ENCODE data around the gene OGFR. TPM values are rescaled to one million over a fixed set of nuclear protein-coding genes. Genes with fewer than 3 reads are reported as not detected.

The OGFR gene
- total RNA-seq, 1 donor from 2014 or later = 96.5 TPM

DNA sequence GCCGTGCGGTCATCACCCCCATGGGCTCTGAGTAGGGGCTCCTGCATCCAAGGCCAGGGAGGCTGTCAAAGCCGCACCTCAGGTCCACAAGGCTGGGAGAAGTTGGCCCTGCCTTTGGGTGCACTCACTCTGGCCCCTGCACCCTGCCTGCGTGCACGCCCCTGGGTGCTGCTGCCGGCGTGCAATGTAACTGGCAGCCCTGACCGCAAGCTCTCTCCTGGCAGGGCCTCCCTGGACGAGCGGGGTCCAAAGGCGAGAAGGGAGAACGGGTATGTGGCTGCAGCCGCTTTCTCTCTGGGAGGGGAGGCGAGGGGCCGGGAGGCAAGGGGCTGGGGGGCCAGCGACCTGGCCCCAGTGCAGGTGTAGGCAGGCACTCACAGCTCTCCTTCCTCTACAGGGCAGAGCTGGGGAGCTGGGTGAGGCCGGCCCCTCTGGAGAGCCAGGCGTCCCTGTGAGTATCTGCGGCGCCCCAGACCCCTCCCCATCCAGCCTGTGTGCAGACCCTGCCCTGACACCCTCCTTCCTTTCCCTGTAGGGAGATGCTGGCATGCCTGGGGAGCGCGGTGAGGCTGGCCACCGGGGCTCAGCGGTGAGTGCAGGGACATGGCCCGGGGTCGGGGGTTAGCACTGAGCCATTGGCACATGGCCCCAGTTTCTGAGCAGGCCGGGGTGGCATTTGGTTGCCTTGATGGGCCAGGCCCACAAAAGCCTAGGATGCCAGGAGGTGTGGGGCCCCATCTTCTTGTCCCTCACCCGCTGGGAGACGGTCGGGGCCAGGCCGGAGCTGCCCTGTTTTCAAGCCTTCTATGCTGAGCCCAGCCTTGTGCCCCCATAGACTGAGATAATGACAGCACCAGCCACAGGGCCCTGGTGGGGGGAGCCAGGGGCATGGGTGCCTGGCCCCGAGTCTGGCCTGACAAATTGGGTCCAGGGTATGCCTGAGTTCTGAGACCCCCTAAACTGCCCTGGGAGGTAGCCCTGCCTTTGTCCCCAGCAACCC, 24.9 kb downstream of the OGFR start:
- FAIRE-seq (no peak), DNase-seq (ENCODE audit: low read depth) (no peak)
- no peaks in the 10 kb centered on the region for H3K27me3 ChIP-seq (ENCODE audit: insufficient read depth, low read length)
- no peak overlapping the region for H2AFZ ChIP-seq (ENCODE audit: low read depth, low read length)
- Mint-ChIP-seq H3K36me3 (ENCODE audit: low read depth, unreplicated experiment) (peaks cover 2% of the 10 kb centered on the region), H3K4me1 (ENCODE audit: low read depth, unreplicated experiment) (peaks cover 3% of the 10 kb centered on the region), H3K27ac (ENCODE audit: unreplicated experiment) (no peak overlapping the region), H3K9me3 (ENCODE audit: unreplicated experiment) (no peaks in the 10 kb centered on the region), H3K27me3 (ENCODE audit: low read depth, unreplicated experiment) (no peaks in the 10 kb centered on the region), H3K4me3 (ENCODE audit: unreplicated experiment) (no peak overlapping the region)
- H3K79me2 ChIP-seq (ENCODE audit: insufficient read depth, low read length) = no peaks in the 10 kb centered on the region
- H3K4me3 ChIP-seq (ENCODE audit: insufficient read depth, low read depth, low read length) = no peak overlapping the region
- H3K36me3 ChIP-seq (ENCODE audit: insufficient read depth, low read length) = no peaks in the 10 kb centered on the region
- no peak overlapping the region for H3K9ac ChIP-seq (ENCODE audit: low read length)
- no peaks in the 10 kb centered on the region for H3K9me3 ChIP-seq (ENCODE audit: insufficient read depth, low read depth, low read length)
- no peak overlapping the region for H3K27ac ChIP-seq (ENCODE audit: low read depth, low read length)
- H3K4me2 ChIP-seq (ENCODE audit: low read length) = no peak overlapping the region
- TF ChIP-seq EZH2 (IDR thresholded peaks at IDR 0.05; ENCODE audit: insufficient read depth, low read length) = no peak
- TF ChIP-seq, protein P1, sequence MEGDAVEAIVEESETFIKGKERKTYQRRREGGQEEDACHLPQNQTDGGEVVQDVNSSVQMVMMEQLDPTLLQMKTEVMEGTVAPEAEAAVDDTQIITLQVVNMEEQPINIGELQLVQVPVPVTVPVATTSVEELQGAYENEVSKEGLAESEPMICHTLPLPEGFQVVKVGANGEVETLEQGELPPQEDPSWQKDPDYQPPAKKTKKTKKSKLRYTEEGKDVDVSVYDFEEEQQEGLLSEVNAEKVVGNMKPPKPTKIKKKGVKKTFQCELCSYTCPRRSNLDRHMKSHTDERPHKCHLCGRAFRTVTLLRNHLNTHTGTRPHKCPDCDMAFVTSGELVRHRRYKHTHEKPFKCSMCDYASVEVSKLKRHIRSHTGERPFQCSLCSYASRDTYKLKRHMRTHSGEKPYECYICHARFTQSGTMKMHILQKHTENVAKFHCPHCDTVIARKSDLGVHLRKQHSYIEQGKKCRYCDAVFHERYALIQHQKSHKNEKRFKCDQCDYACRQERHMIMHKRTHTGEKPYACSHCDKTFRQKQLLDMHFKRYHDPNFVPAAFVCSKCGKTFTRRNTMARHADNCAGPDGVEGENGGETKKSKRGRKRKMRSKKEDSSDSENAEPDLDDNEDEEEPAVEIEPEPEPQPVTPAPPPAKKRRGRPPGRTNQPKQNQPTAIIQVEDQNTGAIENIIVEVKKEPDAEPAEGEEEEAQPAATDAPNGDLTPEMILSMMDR (IDR thresholded peaks at IDR 0.05; ENCODE audit: insufficient read depth, low read depth, low read length) = no peak
- H3K4me1 ChIP-seq (ENCODE audit: insufficient read depth, low read length) = peaks cover 2% of the 10 kb centered on the region
- no peaks in the 10 kb centered on the region for H4K20me1 ChIP-seq (ENCODE audit: insufficient read depth, low read length)

DNA sequence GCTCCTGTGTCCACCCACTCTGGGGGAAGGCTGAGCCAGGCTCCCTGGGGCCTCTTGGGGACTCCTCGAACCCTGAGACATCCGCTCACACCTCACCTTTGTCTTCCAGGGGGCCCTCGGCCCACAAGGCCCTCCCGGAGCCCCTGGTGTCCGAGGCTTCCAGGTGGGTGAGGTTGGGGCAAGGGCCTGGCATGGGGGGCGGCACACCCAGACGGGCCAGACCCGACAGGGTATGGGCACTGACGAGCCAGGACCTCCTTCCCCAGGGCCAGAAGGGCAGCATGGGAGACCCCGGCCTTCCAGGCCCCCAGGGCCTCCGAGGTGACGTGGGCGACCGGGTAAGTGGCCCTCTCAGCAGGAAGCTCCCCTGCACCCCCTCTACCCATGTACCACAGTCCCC, 25.6 kb downstream of the OGFR start:
- DNase-seq (ENCODE audit: low read depth) (no peak), FAIRE-seq (no peak)
- Histone ChIP-seq H3K36me3 (ENCODE audit: insufficient read depth, low read length) (no peaks in the 10 kb centered on the region), H4K20me1 (ENCODE audit: insufficient read depth, low read length) (no peaks in the 10 kb centered on the region), H3K4me2 (ENCODE audit: low read length) (no peak overlapping the region), H3K4me3 (ENCODE audit: insufficient read depth, low read depth, low read length) (no peak overlapping the region), H3K9ac (ENCODE audit: low read length) (no peak overlapping the region), H2AFZ (ENCODE audit: low read depth, low read length) (no peak overlapping the region), H3K27ac (ENCODE audit: low read depth, low read length) (no peak overlapping the region), H3K79me2 (ENCODE audit: insufficient read depth, low read length) (no peaks in the 10 kb centered on the region), H3K9me3 (ENCODE audit: insufficient read depth, low read depth, low read length) (no peaks in the 10 kb centered on the region), H3K27me3 (ENCODE audit: insufficient read depth, low read length) (no peaks in the 10 kb centered on the region), H3K4me1 (ENCODE audit: insufficient read depth, low read length) (no peaks in the 10 kb centered on the region)
- H3K27ac Mint-ChIP-seq (ENCODE audit: unreplicated experiment) = no peak overlapping the region
- no peaks in the 10 kb centered on the region for H3K9me3 Mint-ChIP-seq (ENCODE audit: unreplicated experiment)
- peaks cover 2% of the 10 kb centered on the region for H3K36me3 Mint-ChIP-seq (ENCODE audit: low read depth, unreplicated experiment)
- peaks cover 3% of the 10 kb centered on the region for H3K4me1 Mint-ChIP-seq (ENCODE audit: low read depth, unreplicated experiment)
- TF ChIP-seq EZH2 (IDR thresholded peaks at IDR 0.05; ENCODE audit: insufficient read depth, low read length) = no peak
- TF ChIP-seq, protein P1 (IDR thresholded peaks at IDR 0.05; ENCODE audit: insufficient read depth, low read depth, low read length) = no peak
- H3K27me3 Mint-ChIP-seq (ENCODE audit: low read depth, unreplicated experiment) = no peaks in the 10 kb centered on the region
- no peak overlapping the region for H3K4me3 Mint-ChIP-seq (ENCODE audit: unreplicated experiment)

DNA sequence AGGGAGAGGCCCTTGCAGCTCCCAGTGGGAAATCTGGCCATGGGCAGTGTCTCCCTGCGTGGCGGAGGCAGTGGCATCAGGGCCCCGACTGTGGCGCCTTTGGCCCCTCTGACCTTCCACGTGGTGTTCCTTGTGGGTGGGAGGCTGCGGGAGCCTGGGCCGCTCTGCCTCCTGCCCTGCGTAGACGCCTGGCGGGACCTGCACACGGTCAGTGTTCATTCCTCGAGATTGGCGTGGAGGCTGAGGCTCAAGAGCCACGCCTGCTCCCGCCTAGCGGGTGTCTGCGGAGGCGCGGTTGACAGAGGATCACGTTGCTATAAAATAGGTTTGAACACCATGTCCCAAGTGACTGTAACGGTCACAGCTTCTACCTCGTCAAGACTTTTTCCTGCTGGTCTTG, 26.2 kb downstream of the OGFR start:
- no peaks in the 10 kb centered on the region for H3K9me3 Mint-ChIP-seq (ENCODE audit: unreplicated experiment)
- H4K20me1 ChIP-seq (ENCODE audit: insufficient read depth, low read length) = no peaks in the 10 kb centered on the region
- no peaks in the 10 kb centered on the region for H3K9me3 ChIP-seq (ENCODE audit: insufficient read depth, low read depth, low read length)
- FAIRE-seq (no peak), DNase-seq (ENCODE audit: low read depth) (no peak)
- H3K36me3 Mint-ChIP-seq (ENCODE audit: low read depth, unreplicated experiment) = peaks cover 4% of the 10 kb centered on the region
- no peak overlapping the region for H2AFZ ChIP-seq (ENCODE audit: low read depth, low read length)
- no peak overlapping the region for H3K4me3 ChIP-seq (ENCODE audit: insufficient read depth, low read depth, low read length)
- peaks cover 3% of the 10 kb centered on the region for H3K4me1 Mint-ChIP-seq (ENCODE audit: low read depth, unreplicated experiment)
- H3K27me3 ChIP-seq (ENCODE audit: insufficient read depth, low read length) = no peaks in the 10 kb centered on the region
- H3K27ac ChIP-seq (ENCODE audit: low read depth, low read length) = no peak overlapping the region
- H3K79me2 ChIP-seq (ENCODE audit: insufficient read depth, low read length) = no peaks in the 10 kb centered on the region
- H3K27me3 Mint-ChIP-seq (ENCODE audit: low read depth, unreplicated experiment) = no peaks in the 10 kb centered on the region
- H3K27ac Mint-ChIP-seq (ENCODE audit: unreplicated experiment) = no peak overlapping the region
- no peak overlapping the region for H3K4me2 ChIP-seq (ENCODE audit: low read length)
- no peak overlapping the region for H3K4me3 Mint-ChIP-seq (ENCODE audit: unreplicated experiment)
- H3K9ac ChIP-seq (ENCODE audit: low read length) = no peak overlapping the region
- TF ChIP-seq, protein P1 (IDR thresholded peaks at IDR 0.05; ENCODE audit: insufficient read depth, low read depth, low read length) = no peak
- no peak for TF ChIP-seq EZH2 (IDR thresholded peaks at IDR 0.05; ENCODE audit: insufficient read depth, low read length)
- H3K4me1 ChIP-seq (ENCODE audit: insufficient read depth, low read length) = no peaks in the 10 kb centered on the region
- no peaks in the 10 kb centered on the region for H3K36me3 ChIP-seq (ENCODE audit: insufficient read depth, low read length)

Data from astrocyte (in vitro differentiated cells and primary cell).